GM18907 (cell line): Measurements from ENCODE around the gene TEPSIN.

Experiments
- ATAC-seq: cut with Tn5 transposase; IDR thresholded peaks from one replicate; pipeline ENCODE4 v1.9.1; 2021; ENCODE audit warnings: mild to moderate bottlenecking, moderate library complexity; ENCODE audit not compliant: unreplicated experiment

Gene TEPSIN

GRCh38 chr17:81222906-81223761 lies 15.7 kb downstream of the TEPSIN start, which contains the start of gene CEP131:
Gene CEP131 (minus strand): TSS chr17:81222965. CDS start chr17:81220056, 2,909 bp downstream.
- peak; percentile 92 for ATAC-seq

- ATAC-seq, result no peak
Measured at GRCh38 chr17:81222620-81222905, 16.3 kb downstream of the TEPSIN start.

DNA sequence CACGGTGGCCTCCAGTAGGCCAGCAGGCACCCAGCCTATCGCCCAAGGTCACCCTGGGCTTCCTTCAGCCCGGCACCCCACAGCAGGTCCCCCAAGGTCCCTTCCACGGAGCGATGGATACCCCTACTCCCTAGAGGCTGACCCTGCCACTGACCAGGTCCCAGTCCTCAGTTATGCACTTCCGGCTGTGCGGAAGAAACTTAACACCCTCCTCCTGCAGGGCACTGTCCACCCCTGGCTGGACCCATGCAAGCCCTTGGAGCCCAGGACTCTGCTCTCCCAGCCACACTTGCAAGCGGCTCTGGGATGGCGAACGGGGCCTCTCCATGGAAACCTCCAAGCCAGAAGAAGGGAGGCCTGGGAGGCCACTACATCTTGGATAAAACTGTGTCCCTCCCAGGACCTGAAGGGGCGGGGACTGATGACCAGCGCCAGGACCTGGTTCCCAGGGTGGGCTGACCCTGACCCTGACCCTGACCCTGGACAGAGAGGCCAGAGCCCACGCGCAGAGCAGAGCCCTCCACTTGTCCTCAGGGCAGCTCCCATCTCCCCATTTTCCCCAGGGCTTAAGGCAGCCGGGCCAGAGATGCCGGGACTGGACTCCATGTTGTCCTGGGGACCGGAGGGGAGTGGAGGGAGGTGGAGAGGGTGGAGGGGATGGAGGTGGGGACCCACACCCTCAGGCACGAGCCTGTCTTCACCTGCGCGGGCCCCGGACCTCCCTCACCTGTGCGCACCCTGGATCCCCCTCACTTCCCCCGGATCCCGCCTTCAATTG lies 16.8 kb downstream of the TEPSIN start:
- ATAC-seq, result no peak

- ATAC-seq, result no peak
Measured at GRCh38 chr17:81221371-81221841, 17.4 kb downstream of the TEPSIN start.

DNA sequence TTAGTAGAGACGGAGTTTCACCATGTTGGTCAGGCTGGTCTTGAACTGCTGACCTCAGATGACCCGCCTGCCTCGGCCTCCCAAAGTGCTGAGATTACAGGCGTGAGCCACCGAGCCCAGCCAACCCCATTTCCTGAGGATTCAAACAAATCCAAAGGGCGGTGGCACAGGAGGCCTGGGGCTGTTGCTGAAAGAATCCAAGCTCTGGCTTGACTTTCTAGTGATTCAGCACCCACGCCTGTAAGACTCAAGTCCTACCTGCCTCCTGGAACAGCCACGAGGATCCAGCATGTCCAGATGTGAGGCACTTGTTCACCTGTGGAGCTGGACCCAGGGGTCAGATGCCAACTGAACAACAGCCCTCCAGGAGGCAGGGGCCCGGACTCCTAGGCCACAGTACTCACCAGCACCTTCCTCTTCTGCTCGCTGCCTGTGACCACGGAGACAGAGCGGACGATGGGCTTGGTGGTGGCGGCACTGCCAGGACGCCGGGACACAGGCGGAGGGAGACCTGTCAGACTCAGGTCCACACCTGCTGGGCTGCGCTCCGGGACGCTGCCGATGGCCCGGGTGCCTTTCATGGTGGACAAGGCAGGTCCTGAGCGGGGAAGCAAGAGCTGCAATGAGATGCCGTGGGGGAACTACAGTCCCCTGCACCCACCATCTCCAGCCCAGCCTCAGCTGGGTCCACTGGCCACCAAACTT lies 19.2 kb downstream of the TEPSIN start:
- no peak for ATAC-seq

- no peak for ATAC-seq
Measured at GRCh38 chr17:81218991-81219390, 19.9 kb downstream of the TEPSIN start.

GRCh38 chr17:81218459-81218858 lies 20.4 kb downstream of the TEPSIN start:
- ATAC-seq, result no peak

- no peak for ATAC-seq
Measured at GRCh38 chr17:81217491-81217890, 21.4 kb downstream of the TEPSIN start.

GRCh38 chr17:81213978-81214377 lies 24.9 kb downstream of the TEPSIN start:
- ATAC-seq, result no peak

GRCh38 chr17:81212365-81212764 lies 26.5 kb downstream of the TEPSIN start:
- ATAC-seq, result no peak

DNA sequence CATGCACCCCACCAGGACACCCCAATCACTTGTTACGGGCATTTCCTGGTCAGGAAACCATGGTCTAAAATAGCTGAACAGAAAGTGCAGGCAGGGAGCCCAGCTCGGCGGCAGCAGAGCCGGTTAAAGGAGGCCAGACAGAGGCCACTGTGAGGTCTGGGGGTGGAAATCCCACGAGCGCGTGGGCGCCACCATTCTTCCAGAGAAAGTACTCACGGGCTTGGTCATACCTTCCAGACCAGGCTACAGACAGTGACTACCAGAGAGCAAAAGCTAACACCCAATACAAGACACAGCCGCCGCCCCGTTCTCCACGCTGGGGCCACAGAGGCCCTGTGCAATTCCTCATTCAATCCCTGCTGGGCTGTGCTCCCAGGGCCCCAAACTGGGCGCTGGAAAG lies 28.0 kb downstream of the TEPSIN start:
- no peak for ATAC-seq

GRCh38 chr17:81210466-81210865 lies 28.4 kb downstream of the TEPSIN start:
- no peak for ATAC-seq

DNA sequence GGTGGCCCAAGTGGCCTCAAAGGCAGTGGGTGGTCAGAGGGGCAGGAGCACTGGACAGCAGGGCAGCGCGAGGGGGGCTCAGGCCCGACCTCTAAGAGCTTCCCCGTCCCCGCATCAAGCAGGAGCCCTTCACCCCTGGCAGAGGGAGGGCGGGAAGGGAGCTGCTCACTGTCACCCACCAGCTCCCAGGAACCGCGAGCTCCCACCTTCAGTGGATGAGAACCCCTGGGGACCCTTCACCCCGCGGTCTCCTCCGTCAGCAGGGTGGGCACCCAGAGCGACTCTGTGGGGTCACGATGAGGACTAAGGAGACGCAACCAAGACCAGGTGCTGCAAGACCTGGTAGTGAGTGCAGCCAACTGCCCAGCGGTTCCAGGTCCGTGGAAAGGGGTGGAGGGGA lies 29.7 kb downstream of the TEPSIN start:
- no peak for ATAC-seq

DNA sequence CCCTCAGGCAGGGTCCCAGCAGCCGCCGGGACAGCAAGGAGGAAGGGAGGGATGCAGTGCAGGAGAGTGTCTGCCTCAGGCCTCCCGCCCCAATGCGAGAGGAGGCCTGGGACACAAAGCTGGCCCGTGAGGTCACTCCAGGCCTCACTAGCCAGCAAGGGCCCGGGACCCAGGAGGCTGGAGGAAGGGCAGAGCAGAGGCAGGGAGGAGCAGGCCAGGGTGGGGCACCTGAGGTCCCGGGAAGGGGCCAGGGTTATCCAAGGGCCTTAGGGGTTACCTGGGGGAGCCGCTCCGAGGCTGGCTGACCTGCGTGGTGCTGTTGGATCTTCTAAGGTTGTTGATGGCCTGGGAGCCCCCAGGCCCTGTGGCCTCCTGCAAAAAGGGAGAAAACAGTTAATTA lies 30.2 kb downstream of the TEPSIN start:
- no peak for ATAC-seq

GRCh38 chr17:81207610-81208581 lies 31.0 kb downstream of the TEPSIN start:
- ATAC-seq, result no peak

DNA sequence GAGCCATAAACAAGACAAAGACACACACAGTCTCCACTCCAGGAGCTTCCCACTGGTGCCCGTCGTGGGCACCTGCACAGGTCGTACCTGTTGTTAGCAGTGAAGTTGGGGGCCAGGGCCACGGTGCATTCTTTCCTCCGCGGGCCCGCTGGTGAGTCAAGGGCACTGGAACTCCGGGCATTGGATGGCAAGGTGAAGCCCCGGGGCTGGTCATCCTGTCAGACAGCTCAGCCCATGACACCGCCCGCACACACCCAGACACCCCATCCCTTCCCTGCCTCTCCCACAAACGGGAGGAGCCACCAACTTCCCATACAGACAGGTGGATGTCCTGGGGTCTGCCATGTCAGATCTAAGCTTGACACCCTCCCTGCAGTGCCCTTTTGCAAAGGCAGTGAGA lies 32.2 kb downstream of the TEPSIN start:
- ATAC-seq, result no peak

- ATAC-seq, result no peak
Measured at GRCh38 chr17:81206166-81206565, 32.7 kb downstream of the TEPSIN start.

DNA sequence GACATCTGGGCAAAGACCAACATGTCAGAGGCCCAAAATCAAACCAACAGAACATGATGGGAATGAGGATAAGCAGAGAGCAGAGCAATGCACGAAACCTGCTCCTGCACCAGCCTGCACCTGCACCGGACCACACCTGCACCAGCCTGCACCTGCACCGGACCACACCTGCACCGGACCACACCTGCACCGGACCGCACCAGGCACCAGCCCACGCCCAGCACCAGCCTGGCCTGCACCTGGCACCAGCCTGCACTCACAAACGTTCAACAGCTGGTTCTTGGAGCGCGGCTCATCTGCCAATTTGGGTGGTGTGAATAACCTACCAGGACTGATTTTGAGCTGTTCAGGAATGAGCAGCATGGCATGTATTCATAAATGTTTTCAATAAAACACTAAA lies 34.3 kb downstream of the TEPSIN start:
- ATAC-seq, result no peak

DNA sequence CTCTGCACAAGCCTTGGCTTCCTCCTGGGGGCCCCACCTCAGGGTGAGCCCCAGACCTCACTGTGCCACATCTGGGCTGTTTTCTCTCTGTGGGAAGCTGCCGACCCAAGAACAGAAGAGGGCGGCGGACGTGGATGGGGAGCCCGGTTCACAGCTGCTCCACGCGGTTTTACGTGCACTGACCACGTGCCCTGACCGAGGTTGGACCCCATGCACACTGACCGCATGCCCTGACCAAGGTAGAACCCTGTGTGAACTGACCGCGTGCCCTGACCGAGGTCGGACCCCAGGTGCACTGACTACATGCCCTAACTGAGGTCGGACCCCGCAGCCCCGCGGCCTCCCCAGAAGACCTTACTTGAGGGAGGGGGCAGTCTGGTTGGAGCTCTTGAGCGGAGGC lies 35.7 kb downstream of the TEPSIN start:
- ATAC-seq, result no peak

GRCh38 chr17:81202318-81202717 lies 36.5 kb downstream of the TEPSIN start:
- no peak for ATAC-seq
